ENCODE data around the gene CP.

- TF ChIP-seq EZH2 (IDR thresholded peaks at IDR 0.05; ENCODE audit: borderline replicate concordance, low read length) (no peak), CTCF (IDR thresholded peaks at IDR 0.05; ENCODE audit: low read length) (no peak)
These were observed 42.4 kb downstream of the CP start for GRCh38 chr3:149179220-149179619.

Data from OCI-LY1 (cell line).